ENCODE measurements around the gene BCL11B.

The BCL11B gene

GRCh38 chr14:99185436-99186068 lies 86.4 kb downstream of the BCL11B start:
- in situ Hi-C loops (cut with HindIII; ENCODE audit: low sequenced_read_pairs) = no loop called here

- in situ Hi-C loops (cut with HindIII; ENCODE audit: low sequenced_read_pairs) = no loop called here
Observed at GRCh38 chr14:99183716-99184115, 88.3 kb downstream of the BCL11B start.

- in situ Hi-C loops (cut with HindIII; ENCODE audit: low sequenced_read_pairs) = no loop called here
Observed at GRCh38 chr14:99183311-99183710, 88.7 kb downstream of the BCL11B start.

GRCh38 chr14:99182548-99183250 lies 89.3 kb downstream of the BCL11B start:
- in situ Hi-C loops (cut with HindIII; ENCODE audit: low sequenced_read_pairs) = no loop called here

GRCh38 chr14:99181804-99182520 lies 90.0 kb downstream of the BCL11B start:
- in situ Hi-C loops (cut with HindIII; ENCODE audit: low sequenced_read_pairs) = no loop called here

- in situ Hi-C loops (cut with HindIII; ENCODE audit: low sequenced_read_pairs) = no loop called here
Observed at GRCh38 chr14:99181241-99181640, 90.8 kb downstream of the BCL11B start.

- in situ Hi-C loops (cut with HindIII; ENCODE audit: low sequenced_read_pairs) = no loop called here
Observed at GRCh38 chr14:99179946-99180345, 92.1 kb downstream of the BCL11B start.

- in situ Hi-C loops (cut with HindIII; ENCODE audit: low sequenced_read_pairs) = no loop called here
Observed at GRCh38 chr14:99179506-99179905, 92.5 kb downstream of the BCL11B start.

- in situ Hi-C loops (cut with HindIII; ENCODE audit: low sequenced_read_pairs) = no loop called here
Observed at GRCh38 chr14:99177886-99178835, 93.8 kb downstream of the BCL11B start.

GRCh38 chr14:99177046-99177655 lies 94.8 kb downstream of the BCL11B start:
- in situ Hi-C loops (cut with HindIII; ENCODE audit: low sequenced_read_pairs) = no loop called here

GRCh38 chr14:99176156-99176945 lies 95.6 kb downstream of the BCL11B start:
- in situ Hi-C loops (cut with HindIII; ENCODE audit: low sequenced_read_pairs) = no loop called here

- in situ Hi-C loops (cut with HindIII; ENCODE audit: low sequenced_read_pairs) = no loop called here
Observed at GRCh38 chr14:99175331-99176155, 96.5 kb downstream of the BCL11B start.

GRCh38 chr14:99174770-99175319 lies 97.2 kb downstream of the BCL11B start:
- in situ Hi-C loops (cut with HindIII; ENCODE audit: low sequenced_read_pairs) = no loop called here

GRCh38 chr14:99174081-99174769 lies 97.8 kb downstream of the BCL11B start:
- in situ Hi-C loops (cut with HindIII; ENCODE audit: low sequenced_read_pairs) = no loop called here

- in situ Hi-C loops (cut with HindIII; ENCODE audit: low sequenced_read_pairs) = no loop called here
Observed at GRCh38 chr14:99173506-99173905, 98.5 kb downstream of the BCL11B start.

GRCh38 chr14:99173086-99173485 lies 98.9 kb downstream of the BCL11B start:
- in situ Hi-C loops (cut with HindIII; ENCODE audit: low sequenced_read_pairs) = no loop called here

- in situ Hi-C loops (cut with HindIII; ENCODE audit: low sequenced_read_pairs) = no loop called here
Observed at GRCh38 chr14:99171396-99171795, 100.6 kb downstream of the BCL11B start.

- in situ Hi-C loops (cut with HindIII; ENCODE audit: low sequenced_read_pairs) = no loop called here
Observed at GRCh38 chr14:99169776-99170356, 102.1 kb downstream of the BCL11B start.
